8988T (cell line): ENCODE measurements around the gene ELAVL2.

Source experiments
- DNase-seq: peaks from one replicate; pipeline ENCODE4 v3.0.0; 2011

ELAVL2 gene

GRCh38 chr9:23721466-23721865 lies 104.6 kb downstream of the ELAVL2 start:
- DNase-seq: no peak

- DNase-seq: no peak
These were observed 108.5 kb downstream of the ELAVL2 start for GRCh38 chr9:23717505-23717904.

GRCh38 chr9:23707249-23707648 lies 118.8 kb downstream of the ELAVL2 start:
- DNase-seq: no peak

- DNase-seq: no peak
These were observed 123.6 kb downstream of the ELAVL2 start for GRCh38 chr9:23702311-23702922.

GRCh38 chr9:23701291-23701690 lies 124.7 kb downstream of the ELAVL2 start:
- no peak for DNase-seq

GRCh38 chr9:23700359-23700758 lies 125.7 kb downstream of the ELAVL2 start:
- DNase-seq: no peak

GRCh38 chr9:23698161-23698560 lies 127.9 kb downstream of the ELAVL2 start:
- DNase-seq: no peak

GRCh38 chr9:23695572-23695971 lies 130.5 kb downstream of the ELAVL2 start:
- DNase-seq: no peak

- DNase-seq: no peak
These were observed 132.7 kb downstream of the ELAVL2 start for GRCh38 chr9:23693374-23693773.

- DNase-seq: no peak
These were observed 139.1 kb downstream of the ELAVL2 start for GRCh38 chr9:23686896-23687295.

GRCh38 chr9:23686257-23686656 lies 139.8 kb downstream of the ELAVL2 start:
- no peak for DNase-seq

GRCh38 chr9:23683611-23684061 lies 142.4 kb downstream of the ELAVL2 start:
- DNase-seq: no peak

GRCh38 chr9:23682891-23683431 lies 143.1 kb downstream of the ELAVL2 start:
- DNase-seq: no peak

GRCh38 chr9:23682352-23682751 lies 143.7 kb downstream of the ELAVL2 start:
- DNase-seq: no peak

GRCh38 chr9:23677446-23677845 lies 148.6 kb downstream of the ELAVL2 start:
- no peak for DNase-seq

- DNase-seq: no peak
These were observed 151.9 kb downstream of the ELAVL2 start for GRCh38 chr9:23674016-23674585.

GRCh38 chr9:23672151-23672550 lies 153.9 kb downstream of the ELAVL2 start:
- no peak for DNase-seq

- DNase-seq: no peak
These were observed 156.3 kb downstream of the ELAVL2 start for GRCh38 chr9:23669776-23670175.

- DNase-seq: no peak
These were observed 160.4 kb downstream of the ELAVL2 start for GRCh38 chr9:23665635-23666034.

GRCh38 chr9:23665051-23665450 lies 161.0 kb downstream of the ELAVL2 start:
- no peak for DNase-seq

GRCh38 chr9:23663946-23664345 lies 162.1 kb downstream of the ELAVL2 start:
- DNase-seq: no peak

GRCh38 chr9:23663536-23663935 lies 162.5 kb downstream of the ELAVL2 start:
- DNase-seq: no peak

GRCh38 chr9:23663125-23663524 lies 162.9 kb downstream of the ELAVL2 start:
- DNase-seq: no peak

GRCh38 chr9:23662320-23662719 lies 163.7 kb downstream of the ELAVL2 start:
- no peak for DNase-seq
